TTC549 (cell line): ENCODE results near the gene EFR3B.
"Not testable (repeated sequence)": the region's sequence is repeated elsewhere in the genome, so short reads cannot be mapped to it uniquely, and the experiment has no call there.

Source experiments
- FAIRE-seq: peaks from 2 replicates; lab custom pipeline; 2012; peaks lifted over from hg19 to GRCh38; lab: Jason Lieb, UNC

The EFR3B gene

DNA sequence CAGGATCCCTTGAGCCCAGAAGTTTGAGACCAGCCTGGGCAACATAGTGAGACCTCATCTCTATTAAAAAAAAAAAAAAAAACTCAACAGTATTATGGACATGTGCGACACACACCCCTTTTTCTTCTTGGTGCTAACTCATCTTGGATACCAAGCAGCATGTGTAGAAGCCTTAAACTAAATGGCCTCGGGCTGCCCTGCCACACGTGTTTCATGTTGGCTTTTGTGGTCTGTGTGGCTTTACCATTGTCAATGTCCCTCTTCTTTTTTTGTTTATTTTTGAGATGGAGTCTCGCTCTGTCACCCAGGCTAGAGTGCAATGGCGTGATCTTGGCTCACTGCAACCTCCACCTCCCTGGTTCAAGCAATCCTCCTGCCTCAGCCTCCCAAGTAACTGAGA lies 109.1 kb downstream of the EFR3B start:
- not testable (repeated sequence) for FAIRE-seq

DNA sequence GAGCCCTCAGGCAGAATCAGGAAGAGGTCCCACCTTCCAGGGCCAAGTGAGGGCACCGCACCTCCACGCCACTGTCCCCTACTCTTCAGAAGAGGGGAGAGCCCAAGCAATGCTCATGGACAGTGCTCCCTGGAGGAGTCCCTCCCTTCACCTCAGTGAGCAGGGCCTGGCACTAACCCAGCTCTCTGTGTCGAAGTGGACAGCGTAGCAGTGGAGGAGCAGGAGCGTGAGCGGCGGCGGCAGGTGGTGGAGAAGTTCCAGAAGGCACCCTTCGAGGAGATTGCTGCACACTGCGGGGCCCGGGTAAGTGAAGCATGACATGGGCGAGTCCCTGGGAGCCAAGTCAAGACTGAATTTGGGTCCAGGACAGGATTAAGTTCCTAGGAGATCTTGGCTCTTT lies 109.8 kb downstream of the EFR3B start:
- no peak for FAIRE-seq

DNA sequence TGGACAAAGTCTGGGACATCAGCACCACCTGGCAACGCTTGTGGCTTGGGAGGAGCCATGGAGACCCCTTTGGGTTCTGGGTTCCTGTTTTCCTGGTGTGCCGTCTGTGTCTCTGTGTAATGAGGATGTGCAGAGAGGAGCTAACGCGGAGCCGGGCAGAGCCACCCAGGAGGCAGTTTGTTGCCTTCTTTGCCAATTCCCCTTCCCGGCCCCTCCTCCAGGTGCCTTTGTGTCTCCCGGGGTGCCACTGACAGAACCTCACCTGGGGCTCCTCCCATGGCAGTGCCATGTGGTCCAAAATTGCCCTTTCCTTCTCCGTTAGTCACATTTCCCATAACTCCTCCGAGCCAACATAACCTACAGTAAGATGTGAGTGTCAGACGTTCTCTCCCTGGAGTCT lies 113.5 kb downstream of the EFR3B start:
- FAIRE-seq = no peak

DNA sequence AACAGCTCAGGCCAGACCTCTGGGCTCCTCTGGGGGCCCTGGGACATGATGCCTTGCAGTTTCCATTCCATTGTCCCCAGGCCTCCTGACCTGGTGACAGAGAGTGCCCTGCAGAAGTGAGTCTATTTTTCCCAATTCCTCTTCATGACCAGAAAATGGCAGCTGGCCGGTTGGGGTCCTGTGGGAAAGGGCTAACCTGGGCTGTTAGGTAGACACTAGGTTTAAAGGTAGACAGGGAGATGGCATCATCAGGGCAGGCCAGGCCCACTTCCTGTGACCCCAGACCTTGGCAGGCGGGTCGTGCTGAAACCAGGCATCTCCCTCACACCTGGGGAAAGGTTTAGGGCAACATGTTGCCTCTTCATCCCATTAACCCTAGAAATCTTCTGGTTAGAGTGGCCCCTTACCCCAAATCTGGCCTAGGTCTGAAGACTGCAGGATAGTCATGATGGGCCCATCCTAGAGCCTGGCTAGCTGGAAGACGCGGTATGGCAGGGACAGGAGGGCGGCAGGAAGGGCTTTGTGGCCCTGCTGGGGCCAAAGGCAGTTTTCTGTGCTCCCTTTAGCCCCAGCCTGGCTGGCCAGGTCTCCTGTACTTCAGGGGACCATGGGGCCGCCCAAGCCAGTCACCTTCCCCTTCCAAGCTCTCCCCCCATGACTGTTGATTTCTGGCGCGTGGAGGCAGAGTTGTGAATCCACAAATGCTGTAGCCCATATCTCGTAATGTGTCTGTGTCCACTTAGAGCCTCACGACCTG lies 116.4 kb downstream of the EFR3B start:
- FAIRE-seq = no peak

DNA sequence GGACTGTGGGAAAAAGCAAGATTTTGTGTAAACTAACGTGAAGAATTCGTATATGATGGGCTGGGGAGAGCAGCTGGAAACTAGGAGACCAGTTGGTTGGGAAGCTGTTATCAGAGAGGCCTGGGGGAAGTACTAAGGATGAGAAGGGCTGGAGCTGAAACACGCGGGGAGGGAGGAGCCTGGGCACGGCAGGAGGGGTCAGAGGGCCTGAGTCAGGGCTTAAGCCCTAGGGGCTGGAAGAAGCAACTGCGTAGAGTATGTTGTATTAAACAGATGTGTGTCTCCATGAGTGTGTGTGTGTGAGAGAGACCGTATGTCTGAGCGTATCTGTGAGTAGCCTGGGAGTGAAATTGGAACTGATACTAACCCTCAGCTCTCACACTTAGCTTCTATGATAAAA lies 118.1 kb downstream of the EFR3B start:
- FAIRE-seq = no peak

DNA sequence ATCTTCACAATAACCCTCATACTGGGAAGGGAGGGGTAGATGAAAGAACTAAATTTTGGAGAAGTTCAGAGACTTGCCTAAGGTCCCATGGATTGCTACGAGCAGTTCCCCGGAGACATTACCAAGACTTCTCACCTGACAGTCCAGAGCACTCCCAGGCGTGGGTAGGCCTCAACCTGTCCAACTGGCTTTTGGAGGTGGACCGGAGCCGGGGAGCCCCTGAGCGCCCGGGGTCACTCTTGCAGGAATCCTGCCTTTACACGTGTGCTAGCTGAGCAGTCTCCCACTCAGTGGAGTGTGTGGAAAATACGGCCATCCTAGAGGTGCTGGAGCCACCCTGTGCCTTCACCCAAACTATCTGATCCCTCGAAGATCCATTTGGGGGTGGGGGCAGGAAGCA lies 118.5 kb downstream of the EFR3B start:
- no peak for FAIRE-seq

DNA sequence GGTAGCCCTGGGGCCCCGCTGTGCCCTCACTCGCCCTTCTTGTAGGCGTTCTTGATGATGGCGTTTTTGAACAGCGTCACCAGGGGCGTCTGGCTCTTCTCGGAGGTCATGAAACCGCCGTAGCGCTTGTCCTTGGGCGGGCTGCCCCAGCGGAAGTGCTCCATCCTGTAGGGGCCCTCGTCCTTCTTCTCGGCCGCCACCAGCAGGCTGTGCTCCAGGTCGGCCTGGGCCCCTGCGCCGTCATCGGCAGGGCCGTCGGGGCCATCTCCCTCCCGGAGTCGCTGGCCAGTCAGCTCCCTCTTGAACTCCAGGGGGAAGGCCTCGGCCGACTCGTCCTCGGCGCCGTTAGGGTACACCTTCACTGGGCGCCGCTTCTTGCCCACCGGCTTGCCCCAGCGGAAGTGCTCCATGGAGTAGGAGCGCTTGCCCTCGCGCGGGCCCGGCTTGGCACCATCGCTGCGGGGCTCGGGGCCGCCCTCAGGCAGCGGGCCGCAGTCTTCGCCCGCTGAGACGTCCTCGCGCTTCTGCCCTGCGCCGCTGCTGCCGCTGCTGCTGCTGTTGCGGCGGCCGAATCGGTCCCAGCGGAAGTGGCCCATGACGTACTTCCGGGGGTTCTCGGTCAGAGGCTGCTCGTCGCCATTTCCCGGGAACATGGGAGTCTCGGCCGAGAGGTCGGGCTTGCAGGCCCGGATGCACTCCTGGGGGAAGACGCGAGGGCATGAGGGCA lies 119.3 kb downstream of the EFR3B start:
- no peak for FAIRE-seq

DNA sequence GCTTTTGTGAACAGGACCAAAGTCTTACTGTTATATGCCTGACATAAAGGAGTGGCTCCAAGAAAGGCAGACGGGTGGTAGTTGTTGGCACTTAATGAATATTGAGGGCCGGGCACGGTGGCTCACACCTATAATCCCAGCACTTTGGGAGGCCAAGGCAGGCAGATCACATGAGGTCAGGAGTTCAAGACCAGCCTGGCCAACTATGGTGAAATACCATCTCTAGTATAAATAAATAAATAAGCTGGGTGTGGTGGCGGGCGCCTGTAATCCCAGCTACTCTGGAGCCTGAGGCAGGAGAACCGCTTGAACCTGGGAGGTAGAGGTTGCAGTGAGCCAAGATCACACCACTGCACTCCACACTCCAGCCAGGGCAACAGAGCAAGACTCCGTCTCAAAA lies 120.2 kb downstream of the EFR3B start:
- not testable (repeated sequence) for FAIRE-seq

DNA sequence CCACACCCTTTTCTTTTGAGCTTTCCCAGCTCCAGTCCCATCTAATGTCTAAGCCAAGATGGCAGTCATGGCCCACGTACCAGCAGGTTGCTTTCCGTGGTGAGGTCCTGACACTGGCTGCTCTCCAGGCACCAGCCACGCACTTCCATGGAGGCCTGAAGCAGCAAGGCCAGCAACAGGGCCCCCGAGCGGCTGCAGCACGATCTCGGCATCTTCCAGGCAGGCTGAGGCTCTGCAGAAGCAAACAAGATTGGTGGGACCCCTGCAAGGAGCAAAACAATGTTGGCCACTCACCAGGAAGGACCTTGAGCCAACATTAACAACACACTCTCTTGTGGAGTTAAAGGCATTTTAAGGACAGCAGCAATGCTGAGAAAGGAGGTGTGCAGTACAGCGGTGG lies 122.7 kb downstream of the EFR3B start:
- FAIRE-seq = no peak

DNA sequence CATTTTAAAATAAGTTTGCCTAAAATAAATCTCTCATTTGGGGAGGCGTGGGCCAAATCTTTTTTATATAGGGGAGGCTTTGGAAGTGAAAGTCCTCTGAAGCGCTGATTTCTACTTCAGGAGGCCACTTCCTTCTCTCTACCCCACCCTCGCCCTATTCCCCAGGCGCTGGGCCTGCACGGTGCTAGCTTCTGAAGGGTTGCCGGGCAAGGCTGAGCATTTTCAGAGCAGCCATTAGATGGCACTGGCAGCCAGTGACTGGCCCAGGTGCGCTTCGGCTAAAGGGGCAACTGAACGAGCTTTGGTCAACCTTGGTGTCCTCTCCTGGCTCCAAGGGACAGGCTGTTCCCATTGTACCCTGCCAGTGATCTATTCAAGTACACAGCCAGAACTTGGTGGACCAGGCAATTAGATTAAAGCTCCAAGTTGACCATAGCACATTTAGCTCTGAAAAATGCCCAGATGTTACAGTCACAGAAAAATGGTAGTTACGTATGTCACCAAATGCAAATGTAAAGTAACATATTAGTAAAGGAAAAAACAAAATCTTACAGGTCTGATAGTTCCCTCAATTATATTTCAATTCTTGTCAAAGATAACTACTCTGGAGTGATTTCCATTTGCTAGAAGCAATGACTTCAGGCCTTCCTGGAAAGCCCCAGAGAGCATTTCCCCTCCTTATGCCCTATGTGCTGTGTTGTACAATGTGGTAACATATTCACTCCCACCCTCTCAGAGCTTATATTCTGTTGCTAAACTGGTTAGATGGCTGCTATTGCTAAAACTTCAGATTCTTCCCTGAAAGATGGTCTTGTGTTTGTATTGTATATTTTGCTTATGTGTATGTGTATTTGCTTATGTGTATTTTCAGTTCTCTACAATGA lies 124.4 kb downstream of the EFR3B start:
- FAIRE-seq = no peak

DNA sequence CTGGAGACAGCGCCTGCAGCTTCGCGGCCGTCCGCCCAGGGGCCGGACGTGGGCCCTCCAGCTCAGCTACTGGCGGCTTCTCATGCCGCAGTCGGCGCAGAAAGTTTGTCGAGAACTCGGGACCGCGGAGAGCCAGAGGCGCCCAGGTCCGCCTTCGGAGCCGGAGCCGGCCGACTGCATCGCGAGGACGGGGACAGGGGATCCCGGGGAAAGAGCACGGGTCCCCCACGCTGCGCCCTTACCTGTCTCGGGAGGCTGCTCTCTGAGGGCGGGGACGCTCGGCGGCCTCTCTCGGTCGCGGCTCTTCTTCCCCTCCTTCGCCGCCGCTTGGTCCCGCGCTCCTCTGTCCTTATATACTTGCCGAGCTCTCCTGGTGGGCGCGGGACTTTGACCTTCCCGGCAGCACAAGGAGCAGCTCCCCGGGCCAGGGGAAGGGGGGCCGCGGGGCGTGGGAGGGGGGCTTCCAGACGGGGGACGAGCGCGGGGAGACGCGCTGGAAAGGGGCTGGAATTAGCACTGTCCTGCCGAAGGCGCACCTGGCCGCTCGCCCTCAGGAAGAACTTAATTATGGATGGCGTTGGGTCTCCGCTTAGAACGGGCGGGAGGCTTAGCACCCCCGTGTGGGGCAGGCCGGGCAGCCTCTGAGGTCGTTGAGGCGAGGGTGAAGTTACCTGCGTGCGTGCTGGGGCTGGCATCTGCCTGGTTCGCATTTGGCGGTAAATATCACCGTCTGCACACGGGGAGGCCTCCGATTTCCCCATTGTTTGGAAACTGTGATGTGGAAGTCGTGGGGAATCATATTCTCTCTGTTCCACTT lies 126.6 kb downstream of the EFR3B start, which contains the start of gene POMC:
Gene POMC, minus strand, starts transcription at position 325 of the 817 bp plus-strand sequence. CDS start 3,808 bp downstream, outside the sequence.
- FAIRE-seq = no peak

DNA sequence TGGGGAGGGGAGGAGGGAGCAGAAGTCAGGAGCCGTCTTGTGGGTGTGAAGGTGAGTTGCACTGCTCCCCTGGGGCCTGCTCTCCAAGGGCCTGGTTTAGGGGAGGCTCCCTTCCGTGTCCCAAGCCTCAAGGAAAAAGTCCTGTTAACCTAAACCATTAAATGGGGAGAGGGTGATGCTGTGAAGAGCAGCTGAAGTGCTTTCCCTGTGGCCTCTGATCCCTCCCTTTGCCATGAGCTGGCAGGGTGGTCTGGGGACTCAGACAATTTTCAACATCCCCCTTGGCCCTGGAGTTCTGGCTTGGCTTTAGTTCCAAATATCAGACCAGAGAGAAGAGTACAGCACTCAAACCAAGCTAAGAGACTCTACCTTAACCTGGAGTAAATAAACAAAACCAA lies 127.2 kb downstream of the EFR3B start:
- no peak for FAIRE-seq

DNA sequence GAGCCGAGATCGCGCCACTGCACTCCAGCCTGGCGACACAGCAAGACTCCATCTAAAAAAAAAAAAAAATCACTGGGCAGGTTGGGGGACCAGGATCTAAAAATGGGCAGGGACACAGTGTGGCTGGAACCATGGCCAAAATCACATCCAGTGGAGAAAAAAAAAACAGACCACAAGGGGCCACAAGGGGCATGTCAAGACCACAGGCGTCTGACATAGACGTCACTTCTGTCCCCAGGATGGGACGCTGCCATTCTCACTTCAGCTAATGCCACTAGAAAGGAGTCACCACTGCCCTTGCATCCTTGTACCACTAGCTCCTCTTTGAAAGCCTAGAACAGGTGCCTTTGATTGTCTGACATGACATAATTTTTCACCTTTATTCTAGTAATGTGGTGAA lies 129.0 kb downstream of the EFR3B start:
- no peak for FAIRE-seq

DNA sequence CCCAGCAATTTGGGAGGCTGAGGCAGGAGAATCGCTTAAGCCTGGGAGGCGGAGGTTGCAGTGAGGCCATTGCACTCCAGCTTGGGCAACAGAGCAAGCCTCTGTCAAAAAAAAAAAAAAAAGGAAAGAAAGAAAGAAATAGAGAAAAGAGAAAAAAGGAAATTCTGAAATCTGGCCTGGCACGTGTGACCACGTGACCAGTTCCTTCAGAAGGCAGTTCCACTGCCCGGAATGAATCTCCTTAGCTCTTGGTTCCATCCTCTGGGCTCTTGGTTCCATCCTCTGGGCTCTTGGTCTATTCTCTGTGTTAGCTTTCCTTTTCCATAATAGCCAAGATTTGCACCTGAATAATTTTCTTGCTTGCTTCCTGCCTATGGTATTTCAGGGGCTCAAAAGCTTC lies 131.8 kb downstream of the EFR3B start:
- FAIRE-seq = no peak

DNA sequence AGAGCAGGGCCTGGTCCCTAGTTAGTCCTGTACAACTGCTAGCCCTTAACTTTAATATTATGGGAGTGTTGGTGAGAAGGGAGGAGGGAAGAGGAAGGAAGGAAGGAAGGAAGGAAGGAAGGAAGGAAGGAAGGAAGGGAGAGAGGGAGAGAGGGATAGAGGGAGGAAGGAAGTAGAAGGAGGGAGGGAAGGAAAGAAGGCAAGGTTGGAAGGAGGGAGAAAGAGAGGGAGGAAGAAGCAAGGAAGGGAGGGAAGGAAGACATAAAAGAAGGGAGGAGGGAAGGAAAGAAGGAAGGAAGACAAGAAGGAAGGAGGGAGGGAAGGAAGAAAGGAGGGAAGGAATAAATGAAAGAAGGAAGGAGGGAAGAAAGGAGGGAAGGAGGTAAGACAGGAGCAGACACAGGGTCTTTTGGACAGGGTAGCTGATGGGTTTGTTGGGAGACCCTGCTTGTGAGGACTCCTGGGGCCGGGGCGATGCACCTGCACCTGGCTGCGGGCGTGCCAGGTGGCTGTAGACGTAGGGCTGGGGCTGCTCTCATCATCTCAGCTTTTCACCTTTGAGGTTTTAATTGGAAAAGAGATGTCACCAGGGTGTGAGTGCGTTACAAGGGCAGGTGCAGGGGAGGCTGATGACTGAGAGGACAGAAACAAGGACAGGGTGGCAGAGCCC lies 132.5 kb downstream of the EFR3B start:
- no peak for FAIRE-seq

DNA sequence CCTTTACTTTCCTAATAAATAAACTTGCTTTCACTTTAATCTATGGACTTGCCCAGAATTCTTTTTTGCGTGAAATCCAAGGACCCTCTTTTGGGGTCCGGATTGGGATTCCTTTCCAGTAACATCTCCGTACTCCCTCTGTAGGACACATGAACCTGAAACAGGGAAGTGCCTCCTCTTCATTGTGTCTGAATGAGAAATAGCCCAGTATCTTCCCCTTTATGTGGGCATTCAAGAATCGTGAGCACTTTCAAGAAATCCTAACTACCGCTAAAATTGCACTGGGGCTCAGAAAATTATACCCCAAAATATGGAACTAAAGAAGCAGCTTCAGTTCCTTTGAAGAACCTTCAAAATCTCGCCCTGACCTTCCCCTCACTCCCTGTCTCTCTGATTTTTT lies 134.3 kb downstream of the EFR3B start:
- FAIRE-seq = no peak

DNA sequence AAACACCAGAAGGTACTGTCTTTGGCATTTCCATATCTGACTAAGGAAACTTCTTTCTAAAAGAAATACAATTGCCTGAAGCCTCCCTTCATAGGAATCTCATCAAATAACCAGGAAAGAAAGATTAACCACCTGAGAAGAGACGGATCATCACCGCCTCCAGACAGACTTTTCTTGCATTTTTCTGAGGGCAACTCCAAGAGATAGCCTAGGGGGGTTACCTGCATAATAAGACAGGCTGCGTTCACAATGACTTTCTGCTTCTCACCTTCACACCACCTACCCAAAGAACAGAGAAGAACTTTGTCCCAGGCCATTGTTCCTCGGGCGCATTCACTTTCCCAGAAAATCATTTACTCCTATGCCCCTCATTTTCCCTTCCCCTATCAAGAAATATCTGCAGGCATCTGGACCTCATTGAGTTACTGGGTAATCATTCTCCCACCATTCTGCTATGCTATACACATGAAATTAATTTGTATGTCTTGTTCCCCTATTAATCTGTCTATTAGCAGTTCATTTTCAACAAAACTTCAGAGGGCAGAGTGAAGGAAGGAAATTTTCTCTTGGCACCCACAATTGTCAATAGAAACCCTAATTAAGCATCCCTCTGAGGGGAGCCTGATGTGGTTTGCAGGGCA lies 134.8 kb downstream of the EFR3B start:
- FAIRE-seq = no peak

DNA sequence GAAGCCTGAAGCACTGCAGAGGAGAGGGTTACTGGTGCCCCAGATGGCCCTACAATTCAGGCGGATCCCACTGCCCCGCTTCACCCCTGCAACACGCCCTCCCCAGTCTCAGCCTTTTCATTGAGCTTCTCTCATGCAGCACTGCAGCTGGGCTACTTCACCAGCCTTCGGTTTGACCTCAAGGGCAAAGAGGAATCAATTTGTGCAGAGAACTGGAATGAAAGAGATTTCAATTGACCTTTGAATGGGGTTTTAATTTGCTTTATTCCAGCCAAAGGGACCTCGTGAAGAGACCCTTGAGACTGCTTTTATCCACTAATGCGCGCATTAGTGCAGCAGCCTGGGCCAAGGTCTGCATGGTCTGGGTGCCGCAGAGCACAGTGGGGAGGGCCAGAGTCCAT lies 135.3 kb downstream of the EFR3B start:
- no peak for FAIRE-seq

DNA sequence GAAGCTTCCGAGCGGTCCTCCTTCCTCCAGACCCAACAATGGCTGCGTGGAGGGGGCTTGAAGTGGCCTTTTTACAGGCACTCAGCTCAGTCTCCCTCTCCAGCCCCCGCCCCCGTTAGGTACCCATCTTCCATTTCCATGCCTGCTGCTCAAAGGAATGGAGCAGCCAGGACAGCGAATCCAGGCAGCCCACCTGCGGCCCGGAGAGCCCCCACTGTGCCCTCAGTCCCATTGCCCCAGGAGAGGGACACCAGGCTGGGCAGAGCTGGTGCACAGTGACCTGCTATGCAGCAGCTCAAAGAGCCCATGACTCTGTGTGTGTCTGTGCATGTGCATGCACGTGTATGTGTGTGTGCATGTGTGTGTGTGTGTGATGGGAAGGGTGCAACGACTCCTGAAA lies 137.1 kb downstream of the EFR3B start:
- FAIRE-seq = no peak

DNA sequence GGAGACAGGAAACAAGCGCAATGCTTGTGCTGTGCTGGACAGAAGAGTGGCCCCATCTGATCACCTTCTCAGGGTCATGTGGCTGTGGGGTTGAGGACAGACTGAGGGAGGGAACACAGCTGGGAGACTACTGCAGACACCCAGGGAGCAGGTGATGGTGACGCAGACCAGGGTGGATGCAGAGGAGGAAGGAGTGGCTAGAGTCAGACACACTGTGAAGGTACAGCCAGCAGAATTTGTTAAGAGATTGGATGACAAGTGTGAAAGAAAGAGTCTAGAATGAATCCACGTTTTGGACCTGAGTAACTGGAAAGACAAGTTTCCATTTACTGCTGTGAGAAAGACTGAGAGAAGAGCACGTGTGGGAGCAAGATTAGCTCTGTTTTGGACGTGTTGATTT lies 142.4 kb downstream of the EFR3B start:
- FAIRE-seq = no peak
